HEK293 (cell line): Measurements from ENCODE around the gene MAP9.

ENCODE experiments used
- CTCF ChIA-PET: fragments of 350-600 bp; formaldehyde crosslinking; extraction: SDS; loops from one replicate; lab custom pipeline; 2021; ENCODE audit warnings: antibody characterized with exemption; lab: Yijun Ruan, JAX
- POLR2A ChIA-PET: fragments of 300-600 bp; formaldehyde crosslinking; extraction: SDS; loops from one replicate; lab custom pipeline; 2020; ENCODE audit warnings: antibody characterized with exemption, inconsistent platforms; lab: Yijun Ruan, JAX
- H3K27ac ChIP-seq: fragments of 200-500 bp; sonication (Bioruptor generic); 2 replicates; pipeline ENCODE4 v1.5.1; 2014; ENCODE audit warnings: low read depth, low read length, control low read depth, inconsistent platforms; ENCODE audit errors: extremely low read depth
- H3K36me3 ChIP-seq, 2 experiments: fragments of 200-500 bp in 1 of 2; sonication (Bioruptor generic) in 1 of 2; 1 replicate in 1 of 2; 2 replicates in 1 of 2; pipeline ENCODE4 v1.5.1; 2014 to 2017; ENCODE audit warnings: inconsistent platforms in 2 of 2, low read length in 2 of 2; ENCODE audit not compliant: control insufficient read depth in 2 of 2, insufficient read depth in 1 of 2
- H3K4me1 ChIP-seq: fragments of 200-500 bp; sonication (Bioruptor generic); 2 replicates; pipeline ENCODE4 v1.5.1; 2014; ENCODE audit warnings: mild to moderate bottlenecking, low read length, inconsistent platforms; ENCODE audit not compliant: control insufficient read depth, insufficient read depth
- H3K4me3 ChIP-seq: 2 replicates; pipeline ENCODE4 v1.5.1; 2011; ENCODE audit warnings: low read depth, mild to moderate bottlenecking, control low read depth, low read length, moderate library complexity
- H3K9me3 ChIP-seq: fragments of 200-500 bp; sonication (Bioruptor generic); 2 replicates; pipeline ENCODE4 v1.5.1; 2014; ENCODE audit warnings: low read depth, low read length, inconsistent platforms; ENCODE audit not compliant: control insufficient read depth, insufficient read depth
- ATF2 ChIP-seq: fragments of 450-650 bp; formaldehyde crosslinking; IDR thresholded peaks from 2 replicates; pipeline ENCODE4 v1.5.1; 2016; ENCODE audit warnings: missing biosample characterization, missing genetic modification characterization, low read depth
- BCL11B ChIP-seq: fragments of 450-650 bp; formaldehyde crosslinking; IDR thresholded peaks from 2 replicates; pipeline ENCODE4 v1.5.1; 2016; ENCODE audit warnings: low read depth, missing biosample characterization, missing genetic modification characterization
- HIC1 ChIP-seq: fragments of 450-650 bp; formaldehyde crosslinking; IDR thresholded peaks from 2 replicates; pipeline ENCODE4 v1.5.1; 2016; ENCODE audit warnings: missing biosample characterization, missing genetic modification characterization
- HOXD13 ChIP-seq: sonication (generic); formaldehyde crosslinking; IDR thresholded peaks from 2 replicates; pipeline ENCODE4 v1.8.0; 2022; ENCODE audit warnings: missing genetic modification reagents, borderline replicate concordance
- KLF10 ChIP-seq: fragments of 450-650 bp; IDR thresholded peaks from 2 replicates; pipeline ENCODE4 v1.5.1; 2018; ENCODE audit warnings: missing biosample characterization, mild to moderate bottlenecking, missing genetic modification characterization
- KLF8 ChIP-seq: fragments of 450-650 bp; formaldehyde crosslinking; IDR thresholded peaks from 2 replicates; pipeline ENCODE4 v1.5.1; 2016; ENCODE audit warnings: missing biosample characterization, missing genetic modification characterization
- MEIS1 ChIP-seq: sonication (generic); formaldehyde crosslinking; IDR thresholded peaks from 2 replicates; pipeline ENCODE4 v1.8.1; 2022; ENCODE audit warnings: missing genetic modification reagents, mild to moderate bottlenecking, borderline replicate concordance
- REPIN1 ChIP-seq: fragments of 450-650 bp; formaldehyde crosslinking; IDR thresholded peaks from 2 replicates; pipeline ENCODE4 v1.5.1; 2017; ENCODE audit warnings: missing biosample characterization, missing genetic modification characterization, low read depth
- REST ChIP-seq: fragments of 450-650 bp; formaldehyde crosslinking; IDR thresholded peaks from 2 replicates; pipeline ENCODE4 v1.5.1; 2016; ENCODE audit warnings: missing biosample characterization, missing genetic modification characterization
- ZBTB26 ChIP-seq: fragments of 450-650 bp; formaldehyde crosslinking; optimal IDR thresholded peaks from 2 replicates; pipeline ENCODE3; 2016; ENCODE audit warnings: missing biosample characterization, mild to moderate bottlenecking, missing genetic modification characterization
- ZNF175 ChIP-seq: fragments of 450-650 bp; formaldehyde crosslinking; IDR thresholded peaks from 2 replicates; pipeline ENCODE4 v1.5.1; 2016; ENCODE audit warnings: missing biosample characterization, missing genetic modification characterization
- ZNF18 ChIP-seq: fragments of 450-650 bp; formaldehyde crosslinking; IDR thresholded peaks from 2 replicates; pipeline ENCODE4 v1.5.1; 2016; ENCODE audit warnings: missing biosample characterization, missing genetic modification characterization
- ZNF248 ChIP-seq: fragments of 450-650 bp; formaldehyde crosslinking; IDR thresholded peaks from 2 replicates; pipeline ENCODE4 v1.5.1; 2017; ENCODE audit warnings: missing biosample characterization, missing genetic modification characterization
- ZNF302 ChIP-seq: fragments of 450-650 bp; formaldehyde crosslinking; IDR thresholded peaks from 2 replicates; pipeline ENCODE4 v1.5.1; 2016; ENCODE audit warnings: missing biosample characterization, missing genetic modification characterization, low read depth
- ZNF311 ChIP-seq: fragments of 450-650 bp; formaldehyde crosslinking; IDR thresholded peaks from 2 replicates; pipeline ENCODE4 v1.5.1; 2017; ENCODE audit warnings: missing biosample characterization, missing genetic modification characterization, borderline replicate concordance
- ZNF362 ChIP-seq: fragments of 450-650 bp; formaldehyde crosslinking; IDR thresholded peaks from 2 replicates; pipeline ENCODE4 v1.5.1; 2016; ENCODE audit warnings: missing biosample characterization, missing genetic modification characterization
- ZNF366 ChIP-seq: fragments of 450-650 bp; formaldehyde crosslinking; conservative IDR thresholded peaks from 2 replicates; pipeline ENCODE4 v1.5.1; 2016; ENCODE audit warnings: missing biosample characterization, missing genetic modification characterization
- ZNF391 ChIP-seq: fragments of 450-650 bp; formaldehyde crosslinking; IDR thresholded peaks from 2 replicates; pipeline ENCODE4 v1.5.1; 2016; ENCODE audit warnings: low read depth, missing biosample characterization, missing genetic modification characterization, borderline replicate concordance
- ZNF426 ChIP-seq: fragments of 450-650 bp; formaldehyde crosslinking; IDR thresholded peaks from 2 replicates; pipeline ENCODE4 v1.5.1; 2017; ENCODE audit warnings: missing biosample characterization, missing genetic modification characterization, mild to moderate bottlenecking, inconsistent platforms, moderate library complexity
- ZNF433 ChIP-seq: fragments of 450-650 bp; formaldehyde crosslinking; IDR thresholded peaks from 2 replicates; pipeline ENCODE4 v1.5.1; 2016; ENCODE audit warnings: missing biosample characterization, missing genetic modification characterization, low read depth
- ZNF585B ChIP-seq: fragments of 450-650 bp; formaldehyde crosslinking; IDR thresholded peaks from 2 replicates; pipeline ENCODE4 v1.5.1; 2016; ENCODE audit warnings: missing biosample characterization, missing genetic modification characterization
- ZNF596 ChIP-seq: fragments of 450-650 bp; IDR thresholded peaks from 2 replicates; pipeline ENCODE4 v1.5.0; 2018; ENCODE audit warnings: missing biosample characterization, mild to moderate bottlenecking, missing genetic modification characterization, moderate library complexity
- ZNF677 ChIP-seq: fragments of 450-650 bp; IDR thresholded peaks from 2 replicates; pipeline ENCODE4 v1.5.0; 2018; ENCODE audit warnings: missing biosample characterization, mild to moderate bottlenecking, missing genetic modification characterization, moderate library complexity
- ZNF76 ChIP-seq: fragments of 450-650 bp; formaldehyde crosslinking; IDR thresholded peaks from 2 replicates; pipeline ENCODE4; 2016; ENCODE audit warnings: low read depth, missing biosample characterization, missing genetic modification characterization, borderline replicate concordance
- ZNF791 ChIP-seq: fragments of 450-650 bp; formaldehyde crosslinking; IDR thresholded peaks from 2 replicates; pipeline ENCODE4 v1.5.1; 2016; ENCODE audit warnings: missing biosample characterization, missing genetic modification characterization

MAP9 gene

GRCh38 chr4:155413451-155413850, 36.7 kb upstream of the MAP9 start (continued):
- no peak for TF ChIP-seq ZNF362 (tag by site-specific recombination)
- no peak for TF ChIP-seq ZNF433 (tag by site-specific recombination)
- TF ChIP-seq ZNF302 (tag by site-specific recombination): no peak
- TF ChIP-seq ZNF391 (tag by site-specific recombination): no peak
- TF ChIP-seq ZNF311 (tag by site-specific recombination): no peak
- no peak for TF ChIP-seq REPIN1 (tag by site-specific recombination)
- no peak for TF ChIP-seq KLF10
- no peak for TF ChIP-seq ZBTB26 (tag by site-specific recombination)
- no peak for TF ChIP-seq ZNF18 (tag by site-specific recombination)
- TF ChIP-seq HIC1 (tag by site-specific recombination): no peak

GRCh38 chr4:155411546-155411945, 34.8 kb upstream of the MAP9 start:
- ChIA-PET CTCF (no interaction called here), POLR2A (no interaction called here)
- H3K4me1 ChIP-seq: no peaks in the 10 kb centered on the region
- H3K4me3 ChIP-seq: no peak overlapping the region
- H3K27ac ChIP-seq: no peak overlapping the region
- no peaks in the 10 kb centered on the region for H3K36me3 ChIP-seq
- no peaks in the 10 kb centered on the region for H3K9me3 ChIP-seq
- no peak for TF ChIP-seq HOXD13 (CRISPR knock-in tag)
- no peak for TF ChIP-seq ATF2 (tag by site-specific recombination)
- TF ChIP-seq KLF8: no peak
- TF ChIP-seq ZNF248 (tag by site-specific recombination): no peak
- no peak for TF ChIP-seq ZNF76 (tag by site-specific recombination)
- no peak for TF ChIP-seq ZNF791 (tag by site-specific recombination)
- TF ChIP-seq ZNF175 (tag by site-specific recombination): no peak
- no peak for TF ChIP-seq ZNF391 (tag by site-specific recombination)
- no peak for TF ChIP-seq ZNF677 (tag by site-specific recombination)
- no peak for TF ChIP-seq REST
- no peak for TF ChIP-seq BCL11B (tag by site-specific recombination)
- TF ChIP-seq ZNF366: no peak
- TF ChIP-seq ZNF585B: no peak
- no peak for TF ChIP-seq ZNF426
- TF ChIP-seq ZBTB26 (tag by site-specific recombination): no peak
- TF ChIP-seq MEIS1: no peak
- no peak for TF ChIP-seq ZNF596 (tag by site-specific recombination)
